OCI-M2 (cell line): ENCODE data around the gene SLC20A1.
"Not testable (repeated sequence)": the region's sequence is repeated elsewhere in the genome, so short reads cannot be mapped to it uniquely, and the experiment has no call there.

Experiments used
- DNase-seq: peaks from one replicate; lab custom pipeline; 2025; ENCODE audit not compliant: unreplicated experiment; lab: John Stamatoyannopoulos, UW

SLC20A1 gene

DNA sequence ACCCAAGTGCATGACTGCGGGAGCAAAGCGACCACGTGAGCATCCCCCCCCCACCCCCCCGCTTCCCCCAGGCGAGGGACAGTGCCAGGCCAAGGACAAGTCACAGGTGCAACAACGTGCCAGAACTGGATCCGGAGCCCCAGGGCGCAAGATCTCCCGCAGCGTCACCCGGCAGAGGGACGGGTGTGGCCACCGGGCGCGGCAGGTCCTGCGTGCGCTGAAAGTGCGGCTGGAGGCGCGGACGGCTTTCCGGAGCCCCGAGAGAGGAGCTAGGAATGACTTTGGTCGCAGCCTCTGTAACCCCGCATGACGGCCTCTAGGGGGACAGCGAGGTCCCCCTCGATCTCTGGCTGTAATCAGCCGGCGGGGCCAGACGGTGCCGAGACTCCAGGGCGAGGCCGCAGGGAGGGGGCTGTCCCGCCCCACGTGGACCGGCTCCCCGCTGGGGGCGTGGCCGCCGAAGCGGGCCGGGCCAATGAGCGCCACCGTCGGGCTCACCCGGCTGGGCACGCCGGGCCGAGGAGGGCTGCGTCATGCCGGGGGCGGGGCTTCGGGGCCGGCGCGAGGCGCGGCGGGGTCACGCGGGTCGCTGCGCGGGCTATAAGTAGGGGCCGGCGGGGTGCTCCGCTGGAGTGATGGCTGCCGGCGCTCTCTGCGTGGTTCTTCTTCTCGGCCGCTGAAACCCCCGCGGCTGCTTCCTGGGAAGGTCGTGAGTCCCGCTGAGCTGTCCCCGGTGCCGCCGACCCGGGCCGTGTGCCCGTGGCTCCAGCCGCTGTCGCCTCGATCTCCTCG, at the start of gene SLC20A1:
SLC20A1 (plus strand) TSS at position 630 of the 792 bp plus-strand sequence. CDS start 890 bp downstream, outside the sequence.
- DNase-seq: peak; percentile 92

DNA sequence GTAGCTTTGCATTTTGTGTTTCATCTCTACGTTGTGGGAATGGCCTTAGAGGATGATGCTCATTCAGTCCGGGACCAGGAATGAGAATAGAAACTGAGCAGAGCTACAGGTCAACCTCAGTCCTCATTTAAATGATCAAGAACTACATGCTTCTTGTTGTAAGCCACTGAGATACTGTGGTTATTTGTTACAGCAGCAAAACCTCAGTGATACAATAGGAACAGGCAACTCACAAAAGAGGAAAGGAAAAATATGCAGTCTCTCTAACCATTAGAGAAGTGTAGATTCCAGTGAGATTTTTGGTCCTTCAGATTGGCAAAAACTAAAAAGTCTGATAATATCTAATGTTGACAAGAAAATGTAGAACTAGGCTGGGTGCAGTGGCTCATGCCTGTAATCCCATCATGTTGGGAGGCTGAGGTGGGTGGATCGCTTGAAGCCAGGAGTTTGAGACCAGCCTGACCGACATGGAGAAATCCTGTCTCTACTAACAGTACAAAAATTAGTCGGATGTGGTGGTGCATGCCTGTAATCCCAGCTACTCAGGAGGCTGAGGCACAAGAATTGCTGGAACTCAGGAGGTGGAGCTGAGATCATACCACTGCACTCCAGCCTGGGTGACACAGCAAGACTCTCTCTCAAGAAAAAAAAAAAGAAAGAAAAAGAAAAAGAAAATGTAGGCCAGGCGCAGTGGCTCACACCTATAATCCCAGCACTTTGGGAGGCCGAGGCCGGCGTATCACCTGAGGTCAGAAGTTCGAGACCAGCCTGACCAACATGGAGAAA, 48.0 kb upstream of the SLC20A1 start:
- DNase-seq: no peak

DNA sequence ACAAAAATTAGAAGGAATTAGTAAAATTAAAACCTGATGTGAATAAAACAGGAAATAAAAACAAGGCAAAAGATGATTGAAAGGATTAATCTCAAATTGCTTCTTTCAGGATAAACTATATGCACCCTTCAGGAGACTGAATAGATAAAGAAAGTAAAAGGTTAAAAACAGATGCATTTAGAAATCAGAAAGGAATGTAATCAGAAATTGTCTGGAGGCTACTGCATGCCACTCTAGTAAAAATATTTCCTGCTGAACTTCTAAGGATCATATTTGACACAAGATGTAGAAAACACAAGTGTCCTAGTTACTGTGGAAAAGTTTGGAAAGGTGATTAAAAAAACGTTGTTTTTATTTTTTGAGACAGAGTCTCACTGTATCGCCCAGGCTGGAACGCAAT, 45.1 kb upstream of the SLC20A1 start:
- DNase-seq: no peak

GRCh38 chr2:112601754-112602153, 44.0 kb upstream of the SLC20A1 start:
- DNase-seq: no peak

GRCh38 chr2:112602917-112603316, 42.8 kb upstream of the SLC20A1 start:
- no peak for DNase-seq

DNA sequence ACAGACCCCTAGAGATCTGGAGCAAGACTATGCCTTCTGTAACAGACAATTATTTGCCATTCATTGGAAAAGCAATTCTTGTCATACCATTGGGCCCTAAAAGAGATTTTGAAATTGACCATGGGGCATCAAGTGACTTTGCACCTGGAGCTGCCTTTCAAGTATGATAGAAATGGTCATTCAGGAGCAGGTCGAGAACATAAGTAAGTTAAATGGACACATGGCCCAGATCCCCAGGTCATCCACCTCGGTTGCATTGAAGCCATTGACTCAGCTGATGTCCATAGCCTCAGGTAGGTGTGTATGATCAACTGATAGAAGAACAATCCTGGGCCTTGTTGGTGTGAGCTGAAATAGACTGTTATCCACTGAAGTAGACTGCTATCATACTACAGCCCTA, 42.0 kb upstream of the SLC20A1 start:
- DNase-seq: no peak

- no peak for DNase-seq
These were observed 40.8 kb upstream of the SLC20A1 start for GRCh38 chr2:112604952-112605351.

DNA sequence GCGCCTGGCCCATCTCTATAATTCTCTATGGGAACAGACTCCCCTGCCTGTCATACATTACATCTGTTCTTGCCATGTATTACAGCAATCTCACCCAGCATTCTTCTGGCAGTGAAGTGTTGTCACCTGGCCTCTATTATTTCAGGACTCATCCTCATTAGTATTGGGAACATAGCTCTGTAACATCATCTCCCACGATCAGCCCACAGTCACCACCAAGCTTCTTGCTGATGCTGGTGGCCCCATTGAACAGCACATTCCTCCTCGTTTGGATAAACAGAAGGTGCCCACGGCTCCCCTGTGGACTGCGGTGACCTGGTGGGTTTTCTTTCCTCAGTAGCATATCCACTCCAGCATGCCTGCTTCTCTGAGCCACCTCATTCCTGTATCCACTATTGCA, 39.8 kb upstream of the SLC20A1 start:
- no peak for DNase-seq

- no peak for DNase-seq
These were observed 39.2 kb upstream of the SLC20A1 start for GRCh38 chr2:112606547-112606946.

- DNase-seq: no peak
These were observed 37.9 kb upstream of the SLC20A1 start for GRCh38 chr2:112607680-112608438.

DNA sequence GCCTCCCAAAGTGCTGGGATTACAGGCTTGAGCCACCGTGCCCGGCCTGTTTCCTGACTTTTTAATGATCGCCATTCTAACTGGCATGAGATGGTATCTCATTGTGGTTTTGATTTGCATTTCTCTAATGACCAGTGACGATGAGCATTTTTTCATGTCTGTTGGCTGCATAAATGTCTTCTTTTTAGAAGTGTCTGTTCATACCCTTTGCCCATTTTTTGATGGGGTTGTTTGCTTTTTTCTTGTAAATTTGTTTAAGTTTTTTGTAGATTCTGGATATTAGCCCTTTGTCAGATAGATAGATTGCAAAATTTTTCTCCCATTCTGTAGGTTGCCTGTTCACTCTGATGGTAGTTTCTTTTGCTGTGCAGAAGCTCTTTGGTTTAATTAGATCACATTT, 36.4 kb upstream of the SLC20A1 start:
- DNase-seq: not testable (repeated sequence)

- DNase-seq: not testable (repeated sequence)
These were observed 33.5 kb upstream of the SLC20A1 start for GRCh38 chr2:112612283-112612682.

DNA sequence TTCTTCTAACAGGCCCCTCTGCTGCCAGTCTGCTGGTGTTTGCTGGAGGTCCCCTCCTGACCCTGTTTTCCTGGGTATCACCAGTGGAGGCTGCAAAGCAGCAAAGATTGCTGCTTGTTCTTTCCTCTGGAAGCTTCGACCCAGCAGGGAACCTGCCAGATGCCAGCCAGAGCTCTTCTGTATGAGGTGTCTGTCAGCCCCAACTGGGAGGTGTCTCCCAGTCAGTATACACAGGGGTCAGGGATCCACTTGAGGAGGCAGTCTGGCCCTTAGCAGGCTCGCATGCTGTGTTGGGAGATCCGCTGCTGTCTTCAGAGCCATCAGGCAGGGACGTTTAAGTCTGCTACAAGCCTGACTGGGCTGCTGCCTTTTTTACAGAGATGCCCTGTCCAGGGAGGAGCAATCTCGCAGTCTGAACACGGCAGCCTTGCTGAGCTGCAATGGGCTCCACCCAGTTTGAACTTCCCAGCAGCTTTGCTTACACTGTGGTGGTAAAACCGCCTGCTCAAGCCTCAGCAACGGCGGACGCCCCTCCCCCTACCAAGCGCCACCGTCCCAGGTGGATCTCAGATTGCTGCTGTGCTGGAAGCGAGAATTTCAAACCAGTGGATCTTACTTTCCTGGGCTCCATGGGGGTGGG, 31.4 kb upstream of the SLC20A1 start:
- no peak for DNase-seq

DNA sequence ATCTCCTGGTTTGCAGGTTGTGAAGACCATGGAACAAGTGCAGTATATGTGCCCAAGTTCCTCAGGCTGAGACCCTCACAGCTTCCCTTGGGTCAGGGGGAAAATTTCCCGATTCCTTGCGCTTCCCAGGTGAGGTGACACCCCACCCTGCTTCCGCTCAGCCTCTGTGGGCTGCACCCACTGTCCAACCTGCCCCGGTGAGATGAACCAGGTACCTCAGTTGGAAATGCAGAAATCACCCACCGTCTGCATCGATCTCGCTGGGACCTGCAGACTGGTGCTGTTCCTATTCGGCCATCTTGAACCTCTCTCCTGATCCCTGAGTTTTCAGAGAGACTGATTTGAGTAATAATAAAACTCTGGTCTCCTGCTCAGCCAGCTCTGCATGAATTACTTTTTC, 30.7 kb upstream of the SLC20A1 start:
- DNase-seq: no peak

- not testable (repeated sequence) for DNase-seq
These were observed 29.9 kb upstream of the SLC20A1 start for GRCh38 chr2:112615798-112616197.

GRCh38 chr2:112618383-112618782, 27.4 kb upstream of the SLC20A1 start:
- DNase-seq: no peak

DNA sequence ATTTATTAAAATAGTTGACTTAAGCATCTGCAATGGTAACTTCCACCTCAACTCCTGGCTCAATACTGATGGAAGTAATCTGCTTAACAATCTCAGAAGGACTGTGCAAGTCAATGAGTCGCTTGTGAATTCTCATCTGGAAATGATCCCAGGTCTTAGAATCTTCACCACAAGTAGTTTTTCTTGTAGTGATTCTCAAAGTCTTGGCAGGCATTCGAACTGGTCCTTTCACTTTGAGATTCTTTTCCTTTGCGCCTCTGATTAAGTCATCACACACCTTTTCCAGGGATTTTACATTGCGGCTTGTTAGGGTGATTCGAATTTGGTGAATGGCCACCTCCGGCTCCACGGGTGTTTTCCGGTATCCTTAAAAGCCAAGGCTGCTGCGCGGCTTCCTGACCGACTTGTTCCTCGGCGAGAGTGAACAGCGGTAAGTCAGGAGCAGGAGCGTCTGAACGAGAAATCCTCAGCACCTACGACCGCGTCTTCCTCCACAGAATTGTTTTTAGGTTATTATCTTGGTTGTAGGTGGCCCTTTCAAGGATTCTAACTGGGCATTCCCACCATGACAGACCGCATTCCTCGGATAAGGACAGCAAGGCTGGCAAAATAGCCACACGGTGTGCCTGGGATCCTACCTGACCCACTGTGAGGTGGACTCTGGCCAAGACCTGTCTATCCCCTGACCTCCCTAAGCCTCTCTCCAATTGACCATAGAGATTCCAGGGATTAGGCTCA, 23.8 kb upstream of the SLC20A1 start:
- DNase-seq: no peak

GRCh38 chr2:112622528-112622849, 23.2 kb upstream of the SLC20A1 start:
- no peak for DNase-seq

DNA sequence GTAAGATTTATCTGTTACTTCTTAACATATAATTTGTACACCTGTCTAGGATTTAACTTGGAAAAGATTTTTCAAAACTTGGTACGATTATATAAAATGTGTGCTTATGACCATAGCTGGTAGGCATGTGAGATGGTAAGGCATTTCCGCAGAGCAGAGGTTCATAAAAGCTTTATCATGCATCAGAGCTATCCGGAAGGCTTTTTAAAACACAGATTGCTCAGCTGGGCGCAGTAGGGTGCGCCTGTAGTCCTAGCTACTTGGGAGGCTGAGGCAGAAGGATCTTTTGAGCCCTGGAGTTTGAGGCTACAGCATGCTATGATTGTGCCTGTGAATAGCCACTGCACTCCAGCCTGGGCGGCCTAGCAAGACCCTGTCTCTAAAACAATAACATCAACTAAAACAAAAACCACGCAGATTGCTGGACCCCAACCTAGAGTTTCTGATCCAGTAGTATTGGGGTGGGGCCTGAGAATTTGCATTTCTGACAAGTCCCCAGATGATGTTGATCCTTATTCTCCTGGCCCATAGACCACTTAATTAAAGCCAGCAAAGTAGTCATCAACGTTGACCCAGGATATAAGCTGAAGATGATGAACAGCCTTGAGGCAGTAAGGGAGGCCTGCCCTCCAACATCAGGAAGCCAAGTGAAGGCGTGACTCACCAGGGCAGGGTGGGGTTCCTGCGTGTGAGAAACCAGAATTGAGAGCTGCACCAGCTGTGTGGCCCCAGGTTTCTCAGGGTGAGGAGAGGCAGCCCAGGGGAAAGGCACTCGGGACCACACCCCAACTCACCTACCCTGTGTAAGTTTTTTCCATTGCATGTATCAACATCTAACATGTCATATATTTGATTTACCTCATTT, 21.6 kb upstream of the SLC20A1 start:
- DNase-seq: no peak
